ENCODE measurements around the gene SELPLG. TPM values are rescaled to one million over a fixed set of nuclear protein-coding genes. Genes with fewer than 3 reads are reported as not detected.

SELPLG gene
- total and polyA plus RNA-seq, 9 donors, result 1.1 to 8.4 (median 2.9) TPM

DNA sequence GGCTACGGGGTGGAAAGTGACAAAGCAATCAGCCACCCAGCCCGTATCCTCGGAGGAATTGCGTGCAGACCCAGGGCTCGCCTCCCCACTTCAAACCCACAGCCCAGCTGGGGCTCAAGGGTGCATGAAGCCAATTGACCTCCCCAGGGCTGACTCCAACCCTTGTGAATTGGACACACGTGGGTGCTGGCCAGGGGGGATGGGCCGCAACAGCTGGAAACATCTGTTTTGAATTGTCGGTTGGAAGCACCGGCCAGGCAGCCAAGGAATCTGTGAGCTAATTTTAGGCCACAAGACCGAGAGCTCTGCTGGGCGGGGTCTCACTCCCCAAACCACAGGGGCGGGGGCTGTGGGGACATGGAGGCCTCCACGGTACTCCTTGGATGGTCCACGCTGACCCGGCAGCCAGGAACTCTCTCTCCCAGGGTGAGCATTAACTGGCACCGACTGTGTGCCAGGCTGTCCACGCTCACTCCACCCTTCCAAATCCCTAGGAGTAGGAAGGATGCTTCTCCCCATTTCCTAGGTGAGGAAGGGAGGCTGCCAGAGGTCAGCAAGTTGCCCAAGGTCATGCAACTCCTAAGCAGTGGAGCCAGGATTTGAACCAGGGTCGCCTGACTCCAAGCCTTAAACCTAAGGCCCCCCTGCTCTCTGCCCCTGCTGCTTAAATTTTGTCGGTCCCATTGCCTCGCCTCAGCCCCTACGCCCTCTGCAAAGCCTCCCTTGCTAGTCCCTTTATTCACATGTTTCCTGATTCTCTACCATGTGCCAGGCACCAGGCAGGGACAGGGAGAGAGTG lies 24.0 kb downstream of the SELPLG start:
- Histone ChIP-seq H3K36me3 (no peaks in the 10 kb centered on the region), H3K27me3 (no peaks in the 10 kb centered on the region), H3K4me1 (ENCODE audit: insufficient read depth) (peaks cover 8% of the 10 kb centered on the region), H3K4me3 (no peak overlapping the region), H3K27ac (no peak overlapping the region), H3K9me3 (no peaks in the 10 kb centered on the region)
- TF ChIP-seq, protein P1, sequence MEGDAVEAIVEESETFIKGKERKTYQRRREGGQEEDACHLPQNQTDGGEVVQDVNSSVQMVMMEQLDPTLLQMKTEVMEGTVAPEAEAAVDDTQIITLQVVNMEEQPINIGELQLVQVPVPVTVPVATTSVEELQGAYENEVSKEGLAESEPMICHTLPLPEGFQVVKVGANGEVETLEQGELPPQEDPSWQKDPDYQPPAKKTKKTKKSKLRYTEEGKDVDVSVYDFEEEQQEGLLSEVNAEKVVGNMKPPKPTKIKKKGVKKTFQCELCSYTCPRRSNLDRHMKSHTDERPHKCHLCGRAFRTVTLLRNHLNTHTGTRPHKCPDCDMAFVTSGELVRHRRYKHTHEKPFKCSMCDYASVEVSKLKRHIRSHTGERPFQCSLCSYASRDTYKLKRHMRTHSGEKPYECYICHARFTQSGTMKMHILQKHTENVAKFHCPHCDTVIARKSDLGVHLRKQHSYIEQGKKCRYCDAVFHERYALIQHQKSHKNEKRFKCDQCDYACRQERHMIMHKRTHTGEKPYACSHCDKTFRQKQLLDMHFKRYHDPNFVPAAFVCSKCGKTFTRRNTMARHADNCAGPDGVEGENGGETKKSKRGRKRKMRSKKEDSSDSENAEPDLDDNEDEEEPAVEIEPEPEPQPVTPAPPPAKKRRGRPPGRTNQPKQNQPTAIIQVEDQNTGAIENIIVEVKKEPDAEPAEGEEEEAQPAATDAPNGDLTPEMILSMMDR (IDR thresholded peaks at IDR 0.05), result no peak
- no peak for TF ChIP-seq POLR2A (IDR thresholded peaks at IDR 0.05)
- TF ChIP-seq EP300 (IDR thresholded peaks at IDR 0.05), result no peak
- DNase-seq, result peak; percentile 83 to 92 (median 88)
- intact Hi-C loops (cut with DNase I), result no loop called here
- 17 to 24% (median 20%) methylated on average over 19 to 21 of the region's 21 CpGs for WGBS, 3 donors

DNA sequence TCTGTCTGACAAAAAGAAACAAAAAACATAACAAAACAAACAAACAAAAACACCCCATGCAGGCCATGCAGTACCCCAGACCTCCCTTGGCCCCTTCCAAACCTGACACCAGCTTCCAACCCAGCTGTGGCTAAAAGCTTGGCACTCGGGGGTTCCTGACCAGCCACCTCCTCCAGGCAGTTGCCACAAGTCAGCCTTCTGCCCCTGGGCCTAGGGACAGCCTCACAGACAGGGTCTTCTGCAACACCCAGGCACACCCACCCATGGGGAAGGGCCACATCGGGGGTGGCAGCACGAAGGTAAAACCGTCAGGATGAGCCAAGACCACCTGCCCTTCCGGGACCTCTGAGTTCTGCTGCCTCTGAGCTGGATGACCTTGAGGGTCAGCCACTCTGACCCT lies 25.1 kb downstream of the SELPLG start:
- Histone ChIP-seq H3K27ac (no peak overlapping the region), H3K4me1 (ENCODE audit: insufficient read depth) (peaks cover 8% of the 10 kb centered on the region), H3K9me3 (no peaks in the 10 kb centered on the region), H3K27me3 (no peaks in the 10 kb centered on the region), H3K36me3 (no peaks in the 10 kb centered on the region), H3K4me3 (no peak overlapping the region)
- TF ChIP-seq, protein P1 (IDR thresholded peaks at IDR 0.05), result no peak
- TF ChIP-seq EP300 (IDR thresholded peaks at IDR 0.05) (no peak), POLR2A (IDR thresholded peaks at IDR 0.05) (no peak)
- no peak for DNase-seq
- WGBS, 3 donors, result 75 to 87% (median 76%) methylated on average over 5 of the region's 5 CpGs
- intact Hi-C loops (cut with DNase I), result no loop called here

DNA sequence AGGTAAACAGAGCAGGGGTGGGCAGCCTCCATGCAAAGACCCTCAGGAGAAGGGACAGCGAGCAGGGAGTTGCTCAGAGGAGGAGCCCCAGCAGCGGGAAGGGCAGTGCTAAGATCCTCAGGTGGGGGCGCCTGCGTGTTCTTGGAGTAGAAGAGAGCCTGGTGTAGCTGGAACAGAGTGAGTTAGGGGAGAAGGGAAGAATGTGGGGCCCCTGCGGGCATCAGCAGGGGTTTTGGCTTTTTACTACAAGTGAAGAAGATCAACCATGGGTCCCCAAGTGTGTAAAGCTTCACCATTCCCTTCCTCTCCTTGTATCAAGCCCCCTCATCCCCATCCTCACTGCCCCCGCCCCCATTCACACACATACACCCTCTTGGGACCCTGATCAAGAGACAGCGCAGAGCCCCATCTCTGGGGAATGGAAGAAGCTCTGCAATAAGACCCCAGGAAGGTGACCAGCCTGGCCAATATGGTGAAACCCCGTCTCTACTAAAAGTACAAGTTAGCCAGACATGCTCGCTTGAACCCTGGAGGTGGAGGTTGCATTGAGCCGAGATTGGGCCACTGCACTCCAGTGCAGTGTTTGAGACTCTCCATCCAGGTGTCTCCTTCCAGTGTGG lies 25.6 kb downstream of the SELPLG start:
- intact Hi-C loops (cut with DNase I), result no loop called here
- Histone ChIP-seq H3K4me3 (no peak overlapping the region), H3K4me1 (ENCODE audit: insufficient read depth) (peaks cover 8% of the 10 kb centered on the region), H3K27me3 (no peaks in the 10 kb centered on the region), H3K36me3 (no peaks in the 10 kb centered on the region), H3K9me3 (no peaks in the 10 kb centered on the region), H3K27ac (no peak overlapping the region)
- TF ChIP-seq POLR2A (IDR thresholded peaks at IDR 0.05) (no peak), EP300 (IDR thresholded peaks at IDR 0.05) (no peak)
- TF ChIP-seq, protein P1 (IDR thresholded peaks at IDR 0.05), result no peak
- WGBS, 3 donors, result 93 to 97% (median 95%) methylated on average over 10 of the region's 10 CpGs
- DNase-seq, result no peak

DNA sequence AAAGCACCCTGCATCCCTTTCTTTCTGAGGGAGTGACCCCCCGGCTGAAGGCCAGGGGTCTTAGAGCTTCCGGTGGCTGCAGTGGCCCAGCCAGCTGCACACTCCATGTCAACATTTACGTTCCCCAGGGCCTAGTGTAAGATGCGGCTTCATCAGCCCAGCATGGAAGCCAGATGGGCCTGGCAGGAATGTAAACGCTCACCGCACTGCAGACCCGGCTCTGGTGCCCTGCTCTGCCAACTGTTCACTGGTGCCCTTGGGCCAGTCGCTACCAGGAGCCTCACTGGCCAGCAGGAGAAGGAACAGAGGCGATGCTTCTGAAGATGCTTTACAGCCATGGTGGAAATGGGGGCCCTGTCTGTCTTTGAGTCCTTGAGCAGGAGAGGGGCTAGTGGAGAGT lies 27.2 kb downstream of the SELPLG start:
- H3K27ac ChIP-seq, result no peak overlapping the region
- TF ChIP-seq, protein P1 (IDR thresholded peaks at IDR 0.05), result no peak
- no peak for TF ChIP-seq EP300 (IDR thresholded peaks at IDR 0.05)
- no peak for TF ChIP-seq POLR2A (IDR thresholded peaks at IDR 0.05)
- DNase-seq, result no peak
- peaks cover 8% of the 10 kb centered on the region for H3K4me1 ChIP-seq (ENCODE audit: insufficient read depth)
- H3K27me3 ChIP-seq, result no peaks in the 10 kb centered on the region
- H3K36me3 ChIP-seq, result no peaks in the 10 kb centered on the region
- 60 to 78% (median 65%) methylated on average over 9 of the region's 9 CpGs for WGBS, 3 donors
- intact Hi-C loops (cut with DNase I), result no loop called here
- no peak overlapping the region for H3K4me3 ChIP-seq
- no peaks in the 10 kb centered on the region for H3K9me3 ChIP-seq

Data from ovary (tissue), 9 donors.